CD8-positive, alpha-beta memory T cell (primary cell): Measurements from ENCODE around the gene EGR2. TPM values are rescaled to one million over a fixed set of nuclear protein-coding genes. Genes with fewer than 3 reads are reported as not detected.

Source experiments
- CTCF ChIA-PET: fragments of 350-600 bp; sonication (Branson Sonifier 250); formaldehyde crosslinking; loops from one replicate; lab custom pipeline; 2021; ENCODE audit warnings: antibody characterized with exemption; lab: Charles Lee
- POLR2A ChIA-PET: fragments of 350-600 bp; sonication (Branson Sonifier 250); formaldehyde crosslinking; loops from one replicate; lab custom pipeline; 2021; ENCODE audit warnings: antibody characterized with exemption; lab: Charles Lee
- DNase-seq, 5 donors: peaks; one replicate each; pipeline versions ENCODE4 v3.0.0 to v3.0.0-alpha.2; 2020 to 2022; ENCODE audit warnings: mixed read lengths in 1 of 5
- H3K27ac ChIP-seq: one replicate; pipeline ENCODE4 v1.7.0; 2013; ENCODE audit warnings: low read depth, mild to moderate bottlenecking, low read length, moderate library complexity
- H3K27me3 ChIP-seq: 2 replicates; pipeline ENCODE4 v1.7.0; 2013; ENCODE audit warnings: low read length, mild to moderate bottlenecking; ENCODE audit not compliant: insufficient read depth, poor library complexity, severe bottlenecking
- H3K36me3 ChIP-seq: 2 replicates; pipeline ENCODE4 v1.7.0; 2013; ENCODE audit warnings: mild to moderate bottlenecking, low read length, moderate library complexity; ENCODE audit not compliant: insufficient read depth
- H3K4me1 ChIP-seq: 2 replicates; pipeline ENCODE4 v1.7.0; 2013; ENCODE audit warnings: mild to moderate bottlenecking, low read length, moderate library complexity; ENCODE audit not compliant: insufficient read depth
- H3K4me3 ChIP-seq: 2 replicates; pipeline ENCODE4 v1.7.0; 2013; ENCODE audit warnings: mild to moderate bottlenecking, low read length
- H3K9me3 ChIP-seq: 2 replicates; pipeline ENCODE4 v1.7.0; 2013; ENCODE audit warnings: mild to moderate bottlenecking, low read length
- H3K27ac Mint-ChIP-seq, 8 donors: one replicate each; pipeline ENCODE4 v1.8.0; 2020 to 2021; ENCODE audit warnings: mixed read lengths in 8 of 8, mild to moderate bottlenecking in 6 of 8, inconsistent platforms in 3 of 8, moderate library complexity in 3 of 8
- H3K27me3 Mint-ChIP-seq, 2 donors: one replicate each; pipeline ENCODE4 v1.8.0; 2020 to 2021; ENCODE audit warnings: mixed read lengths in 2 of 2, mild to moderate bottlenecking in 1 of 2, moderate library complexity in 1 of 2
- H3K36me3 Mint-ChIP-seq, 3 donors: one replicate each; pipeline ENCODE4 v1.8.0; 2020 to 2021; ENCODE audit warnings: mixed read lengths in 3 of 3, inconsistent platforms in 1 of 3, mild to moderate bottlenecking in 1 of 3
- H3K4me1 Mint-ChIP-seq, 3 donors: one replicate each; pipeline ENCODE4 v1.8.0; 2020 to 2021; ENCODE audit warnings: mixed read lengths in 3 of 3, inconsistent platforms in 1 of 3, mild to moderate bottlenecking in 1 of 3
- H3K4me3 Mint-ChIP-seq, 7 donors: one replicate each; pipeline ENCODE4 v1.8.0; 2020 to 2021; ENCODE audit warnings: mixed read lengths in 7 of 7, mild to moderate bottlenecking in 6 of 7, moderate library complexity in 4 of 7, inconsistent platforms in 2 of 7
- H3K9me3 Mint-ChIP-seq, 5 donors: one replicate each; pipeline ENCODE4 v1.8.0; 2020 to 2022; ENCODE audit warnings: mixed read lengths in 5 of 5, mild to moderate bottlenecking in 3 of 5, moderate library complexity in 2 of 5, inconsistent platforms in 1 of 5
- polyA plus RNA-seq: library from polyadenylated mRNA; unstranded; fragments of 300-500 nt; fragmentation: Illumina TruSeq; gene quantifications from one replicate; pipeline ENCODE4 v1.2.3, GENCODE V29; 2021
- total RNA-seq, 2 experiments: library from RNA; stranded (reverse); gene quantifications; one replicate each; pipeline ENCODE4 v1.2.3, GENCODE V29; 2021

EGR2 gene
- total and polyA plus RNA-seq, 3 experiments from 2014 or later: 87.8 to 89.9 TPM; not detected in 1

DNA sequence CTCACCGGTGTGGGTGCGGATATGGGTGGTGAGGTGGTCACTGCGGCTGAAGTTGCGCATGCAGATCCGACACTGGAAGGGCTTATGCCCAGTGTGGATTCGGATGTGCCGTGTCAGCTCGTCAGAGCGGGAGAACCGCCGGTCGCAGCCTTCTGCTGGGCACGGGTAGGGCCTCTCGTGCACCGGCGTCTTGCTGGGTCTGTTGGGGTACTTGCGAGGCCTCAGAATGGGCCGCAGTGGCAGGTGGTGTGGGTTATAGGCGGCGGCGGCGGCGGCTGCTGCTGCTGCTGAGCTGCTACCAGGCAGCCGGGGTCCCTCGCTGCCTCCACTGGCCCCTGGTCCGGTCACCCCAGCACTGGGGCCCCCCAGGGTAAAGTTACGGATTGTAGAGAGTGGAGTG, 2.7 kb downstream of the EGR2 start:
- no peaks in the 10 kb centered on the region for H3K36me3 ChIP-seq
- CTCF ChIA-PET: no interaction called here
- peaks cover 39% of the 10 kb centered on the region for H3K4me1 ChIP-seq
- Mint-ChIP-seq H3K36me3 (peaks cover 0 to 23% (median 4%) of the 10 kb centered on the region in 3 donors), H3K9me3 (no peaks in the 10 kb centered on the region), H3K4me1 (peaks cover 52 to 75% (median 62%) of the 10 kb centered on the region in 3 donors), H3K27me3 (peaks cover 13 to 21% of the 10 kb centered on the region in 2 donors), H3K4me3 (peak overlapping the region in 5 of 7 donors; percentile 34 to 98 (median 75)), H3K27ac (peak overlapping the region in 1 of 8 donors; percentile 90)
- no peak for DNase-seq
- POLR2A ChIA-PET: interaction anchor here (4.8 kb wide), 1 partner anchor 8 kb away, joined by 63 read pairs; the partner anchor contains the start of gene ADO
- H3K4me3 ChIP-seq: no peak overlapping the region
- no peaks in the 10 kb centered on the region for H3K27me3 ChIP-seq
- H3K9me3 ChIP-seq: no peaks in the 10 kb centered on the region
- no peak overlapping the region for H3K27ac ChIP-seq

- peak overlapping the region in 4 of 7 donors; percentile 11 to 74 (median 52) for H3K4me3 Mint-ChIP-seq
- peak overlapping the region in 2 of 8 donors; percentile 28 to 90 for H3K27ac Mint-ChIP-seq
- peaks cover 38% of the 10 kb centered on the region for H3K4me1 ChIP-seq
- H3K4me3 ChIP-seq: no peak overlapping the region
- peaks cover 13 to 18% of the 10 kb centered on the region in 2 donors for H3K27me3 Mint-ChIP-seq
- H3K27me3 ChIP-seq: no peaks in the 10 kb centered on the region
- H3K36me3 Mint-ChIP-seq: peaks cover 0 to 26% (median 8%) of the 10 kb centered on the region in 3 donors
- ChIA-PET POLR2A (no interaction called here), CTCF (no interaction called here)
- H3K9me3 Mint-ChIP-seq: no peaks in the 10 kb centered on the region
- DNase-seq: no peak
- H3K27ac ChIP-seq: no peak overlapping the region
- no peaks in the 10 kb centered on the region for H3K36me3 ChIP-seq
- no peaks in the 10 kb centered on the region for H3K9me3 ChIP-seq
- peaks cover 52 to 77% (median 64%) of the 10 kb centered on the region in 3 donors for H3K4me1 Mint-ChIP-seq
These were observed 3.3 kb downstream of the EGR2 start for GRCh38 chr10:62812672-62813439.

GRCh38 chr10:62811159-62811875, 4.8 kb downstream of the EGR2 start:
- H3K27ac Mint-ChIP-seq: peak overlapping the region; percentile 4 to 69 (median 32)

DNA sequence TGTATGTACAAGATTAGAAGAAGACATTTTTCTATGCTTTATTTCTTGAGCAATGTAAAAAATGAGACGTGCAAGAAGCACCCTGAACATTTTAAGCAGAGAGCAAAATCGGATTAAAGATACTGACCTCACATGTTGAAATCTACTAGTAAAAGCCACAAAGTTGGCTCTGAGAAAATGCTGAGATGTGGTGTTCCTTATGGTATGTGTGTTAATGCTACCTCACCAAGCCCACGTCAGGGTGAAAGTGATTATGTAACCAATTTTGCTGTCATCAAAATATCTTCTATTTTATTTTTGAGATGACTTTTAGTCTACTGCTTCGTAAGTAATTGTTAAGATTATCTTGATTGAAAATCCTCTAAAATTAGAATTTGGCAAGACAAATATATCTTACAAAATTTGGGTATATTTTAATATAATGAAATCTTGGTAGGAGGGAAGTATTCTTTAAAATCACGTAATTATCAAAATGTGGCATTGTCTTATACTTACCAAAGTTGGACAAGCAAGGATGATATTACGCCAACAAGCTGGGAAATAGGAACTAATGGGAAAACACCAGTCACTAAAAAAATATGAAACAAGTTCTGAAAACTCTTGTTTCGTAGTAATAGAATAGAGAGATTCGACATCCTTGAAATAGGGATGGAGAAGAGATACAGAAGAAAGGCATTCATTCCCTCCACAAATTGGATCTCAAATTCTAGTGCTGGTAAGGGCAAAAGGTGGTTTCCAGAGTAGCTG, 5.8 kb downstream of the EGR2 start:
- peaks cover 0 to 24% (median 11%) of the 10 kb centered on the region in 3 donors for H3K36me3 Mint-ChIP-seq
- peaks cover 58 to 80% (median 67%) of the 10 kb centered on the region in 3 donors for H3K4me1 Mint-ChIP-seq

More at GRCh38 chr10:62811159-62811875, 4.8 kb downstream of the EGR2 start:
- POLR2A ChIA-PET: no interaction called here
- peaks cover 8 to 18% of the 10 kb centered on the region in 2 donors for H3K27me3 Mint-ChIP-seq
- no peaks in the 10 kb centered on the region for H3K9me3 Mint-ChIP-seq
- H3K4me1 Mint-ChIP-seq: peaks cover 61 to 82% (median 68%) of the 10 kb centered on the region in 3 donors
- CTCF ChIA-PET: no interaction called here
- H3K4me3 Mint-ChIP-seq: peak overlapping the region in 3 of 7 donors; percentile 15 to 62 (median 38)
- H3K9me3 ChIP-seq: no peaks in the 10 kb centered on the region
- peaks cover 49% of the 10 kb centered on the region for H3K4me1 ChIP-seq
- H3K27me3 ChIP-seq: no peaks in the 10 kb centered on the region
- peaks cover 0 to 22% (median 11%) of the 10 kb centered on the region in 3 donors for H3K36me3 Mint-ChIP-seq
- DNase-seq: peak in 1 of 5 donors; percentile 53
- no peak overlapping the region for H3K4me3 ChIP-seq
- no peak overlapping the region for H3K27ac ChIP-seq
- H3K36me3 ChIP-seq: no peaks in the 10 kb centered on the region

GRCh38 chr10:62806251-62806650, 9.9 kb downstream of the EGR2 start:
- DNase-seq: no peak
- Histone ChIP-seq H3K27me3 (no peaks in the 10 kb centered on the region), H3K27ac (no peak overlapping the region), H3K36me3 (no peaks in the 10 kb centered on the region), H3K4me1 (peaks cover 35% of the 10 kb centered on the region), H3K4me3 (peak overlapping the region; percentile 16), H3K9me3 (no peaks in the 10 kb centered on the region)
- peaks cover 0 to 4% of the 10 kb centered on the region in 2 donors for H3K27me3 Mint-ChIP-seq
- ChIA-PET CTCF (interaction anchor here (0.8 to 6.4 kb wide), 3 partner anchors 11 to 195 kb away, joined by 6 to 76 read pairs (median 7); partner anchors contain the start of gene EGR2), POLR2A (interaction anchor here (0.9 to 5.5 kb wide), 2 partner anchors 10 to 823 kb away, joined by 3 to 63 read pairs; partner anchors contain the start of gene EGR2)
- H3K4me3 Mint-ChIP-seq: peak overlapping the region; percentile 89 to 97 (median 96)
- H3K27ac Mint-ChIP-seq: peak overlapping the region; percentile 43 to 85 (median 77)
- H3K9me3 Mint-ChIP-seq: no peaks in the 10 kb centered on the region
- peaks cover 45 to 59% (median 52%) of the 10 kb centered on the region in 3 donors for H3K4me1 Mint-ChIP-seq
- peaks cover 0 to 32% (median 11%) of the 10 kb centered on the region in 3 donors for H3K36me3 Mint-ChIP-seq

More for the DNA sequence above, 5.8 kb downstream of the EGR2 start:
- POLR2A ChIA-PET: no interaction called here
- Histone ChIP-seq H3K27ac (no peak overlapping the region), H3K4me3 (no peak overlapping the region), H3K36me3 (no peaks in the 10 kb centered on the region), H3K4me1 (peaks cover 47% of the 10 kb centered on the region), H3K27me3 (no peaks in the 10 kb centered on the region), H3K9me3 (no peaks in the 10 kb centered on the region)
- Mint-ChIP-seq H3K27me3 (peaks cover 2 to 8% of the 10 kb centered on the region in 2 donors), H3K27ac (no peak overlapping the region), H3K9me3 (no peaks in the 10 kb centered on the region), H3K4me3 (no peak overlapping the region)
- CTCF ChIA-PET: interaction anchor here (0.9 to 1.4 kb wide), 2 partner anchors 8 to 200 kb away, joined by 3 to 4 read pairs; no protein-coding TSS in a partner anchor
- DNase-seq: no peak

DNA sequence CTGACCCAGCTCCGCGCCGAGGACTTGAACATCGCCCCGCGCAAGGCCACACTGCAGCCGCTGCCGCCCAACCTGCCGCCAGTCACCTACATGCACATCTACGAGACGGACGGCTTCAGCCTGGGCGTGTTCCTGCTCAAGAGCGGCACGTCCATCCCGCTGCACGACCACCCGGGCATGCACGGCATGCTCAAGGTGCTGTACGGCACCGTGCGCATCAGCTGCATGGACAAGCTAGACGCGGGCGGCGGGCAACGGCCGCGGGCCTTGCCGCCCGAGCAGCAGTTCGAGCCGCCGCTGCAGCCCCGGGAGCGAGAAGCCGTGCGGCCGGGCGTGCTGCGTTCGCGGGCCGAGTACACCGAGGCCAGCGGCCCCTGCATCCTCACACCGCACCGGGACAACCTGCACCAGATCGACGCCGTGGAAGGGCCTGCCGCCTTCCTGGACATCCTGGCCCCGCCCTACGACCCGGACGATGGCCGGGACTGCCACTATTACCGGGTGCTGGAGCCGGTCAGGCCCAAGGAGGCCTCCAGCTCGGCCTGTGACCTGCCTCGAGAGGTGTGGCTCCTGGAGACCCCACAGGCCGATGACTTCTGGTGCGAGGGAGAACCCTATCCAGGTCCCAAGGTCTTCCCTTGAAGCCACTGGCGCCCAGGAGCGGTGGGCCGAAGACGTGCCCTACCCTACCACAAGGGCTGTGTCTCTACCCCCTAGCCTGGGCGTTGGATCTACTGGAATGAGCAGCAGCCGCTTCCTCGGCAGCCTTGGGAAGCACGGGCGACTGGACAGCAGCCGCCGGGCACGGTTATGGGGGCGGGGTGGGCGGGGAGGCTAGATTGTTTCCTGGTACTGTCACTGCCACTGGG, 10.7 kb downstream of the EGR2 start:
- Mint-ChIP-seq H3K9me3 (no peaks in the 10 kb centered on the region), H3K27me3 (peaks cover 0 to 4% of the 10 kb centered on the region in 2 donors), H3K4me1 (peaks cover 38 to 51% (median 44%) of the 10 kb centered on the region in 3 donors), H3K27ac (peak overlapping the region; percentile 77 to 95 (median 92)), H3K4me3 (peak overlapping the region; percentile 89 to 97 (median 96)), H3K36me3 (peaks cover 0 to 32% (median 11%) of the 10 kb centered on the region in 3 donors)
- Histone ChIP-seq H3K27ac (peak overlapping the region; percentile 88), H3K4me3 (peak overlapping the region; percentile 84), H3K27me3 (no peaks in the 10 kb centered on the region), H3K4me1 (peaks cover 32% of the 10 kb centered on the region), H3K36me3 (no peaks in the 10 kb centered on the region), H3K9me3 (no peaks in the 10 kb centered on the region)
- POLR2A ChIA-PET: interaction anchor here (0.9 to 5.5 kb wide), 5 partner anchors 11 to 824 kb away, joined by 3 to 63 read pairs (median 6); partner anchors contain the start of gene EGR2
- CTCF ChIA-PET: interaction anchor here (1.5 to 6.4 kb wide), 5 partner anchors 11 to 328 kb away, joined by 4 to 76 read pairs (median 7); partner anchors contain the start of genes EGR2 and NRBF2
- DNase-seq: peak in 2 of 5 donors; percentile 11 to 50
